H1 (cell line): Measurements from ENCODE around the gene PRR19. TPM values are rescaled to one million over a fixed set of nuclear protein-coding genes. Genes with fewer than 3 reads are reported as not detected.

Experiments used
- CTCF ChIA-PET: fragments of 300-600 bp; sonication (Branson Sonifier 250); formaldehyde crosslinking; loops from one replicate; lab custom pipeline; 2021; ENCODE audit not compliant: partially characterized antibody; lab: Charles Lee
- POLR2A ChIA-PET: fragments of 300-600 bp; sonication (Branson Sonifier 250); formaldehyde crosslinking; loops from one replicate; lab custom pipeline; 2021; ENCODE audit warnings: inconsistent platforms; ENCODE audit not compliant: partially characterized antibody; lab: Charles Lee
- DNase-seq, 2 experiments: peaks; one replicate each; pipeline versions ENCODE4 v3.0.0 to v3.0.0-alpha.2; 2010 to 2022; ENCODE audit warnings: low spot score in 2 of 2, low read depth in 1 of 2, mixed read lengths in 1 of 2
- FAIRE-seq: peaks from 2 replicates; lab custom pipeline; 2011; peaks lifted over from hg19 to GRCh38; lab: Jason Lieb, UNC
- H2AFZ ChIP-seq: 2 replicates; pipeline ENCODE4 v1.8.1; 2012; ENCODE audit warnings: low read length, inconsistent platforms
- H2AK5ac ChIP-seq: 2 replicates; pipeline ENCODE4 v1.6.1; 2013; ENCODE audit warnings: low read depth, low read length
- H2BK120ac ChIP-seq: replicated peaks from 2 replicates; pipeline ENCODE3; 2013; ENCODE audit warnings: low read depth, low read length, inconsistent platforms
- H2BK12ac ChIP-seq: 2 replicates; pipeline ENCODE4 v1.6.1; 2013; ENCODE audit warnings: low read depth, low read length
- H2BK15ac ChIP-seq: 2 replicates; pipeline ENCODE4 v1.6.1; 2013; ENCODE audit warnings: low read length
- H2BK20ac ChIP-seq: 2 replicates; pipeline ENCODE4 v1.6.1; 2013; ENCODE audit warnings: low read length
- H2BK5ac ChIP-seq: 2 replicates; pipeline ENCODE4 v1.6.1; 2013; ENCODE audit warnings: low read depth, low read length
- H3K14ac ChIP-seq: 2 replicates; pipeline ENCODE4 v1.6.1; 2013; ENCODE audit warnings: inconsistent platforms; ENCODE audit not compliant: insufficient read length
- H3K18ac ChIP-seq: 2 replicates; pipeline ENCODE4 v1.6.1; 2013; ENCODE audit warnings: low read length; ENCODE audit errors: extremely low read depth
- H3K23ac ChIP-seq: 2 replicates; pipeline ENCODE4 v1.6.1; 2013; ENCODE audit warnings: inconsistent platforms; ENCODE audit not compliant: insufficient read length
- H3K23me2 ChIP-seq: 2 replicates; pipeline ENCODE4 v1.6.1; 2013; ENCODE audit warnings: low read depth, low read length
- H3K27ac ChIP-seq: 2 replicates; pipeline ENCODE4 v1.6.1; 2011; ENCODE audit warnings: low read depth, low read length, inconsistent platforms
- H3K27me3 ChIP-seq, 4 experiments: replicated peaks in 1 of 4; 1 replicate in 1 of 4; 2 replicates in 3 of 4; pipeline versions ENCODE4 v1.6.1 to v1.8.1; 2011 to 2013; ENCODE audit warnings: low read length in 3 of 4, mild to moderate bottlenecking in 3 of 4, inconsistent platforms in 2 of 4, mixed read lengths in 2 of 4, moderate library complexity in 1 of 4; ENCODE audit not compliant: control insufficient read depth in 3 of 4, insufficient read depth in 3 of 4; ENCODE audit errors: extremely low read depth in 1 of 4
- H3K36me3 ChIP-seq, 4 experiments: 2 replicates each; pipeline versions ENCODE4 v1.6.1 to v1.8.1; 2011 to 2013; ENCODE audit warnings: mild to moderate bottlenecking in 4 of 4, low read length in 3 of 4, moderate library complexity in 2 of 4, control low read depth in 1 of 4, inconsistent platforms in 1 of 4; ENCODE audit not compliant: insufficient read depth in 4 of 4, control insufficient read depth in 2 of 4
- H3K4ac ChIP-seq: replicated peaks from 2 replicates; pipeline ENCODE3; 2013; ENCODE audit warnings: low read length, low read depth, mixed read lengths, inconsistent platforms; ENCODE audit not compliant: insufficient read length
- H3K4me1 ChIP-seq, 4 experiments: replicated peaks in 1 of 4; 1 replicate in 1 of 4; 2 replicates in 3 of 4; pipeline versions ENCODE4 v1.6.1 to v1.8.1; 2011 to 2013; ENCODE audit warnings: low read length in 3 of 4, inconsistent platforms in 2 of 4, mixed read lengths in 1 of 4; ENCODE audit not compliant: insufficient read depth in 4 of 4, control insufficient read depth in 3 of 4
- H3K4me2 ChIP-seq, 2 experiments: 2 replicates each; pipeline versions ENCODE4 v1.6.1 to v1.8.1; 2011 to 2013; ENCODE audit warnings: low read depth in 2 of 2, low read length in 2 of 2, control low read depth in 1 of 2, inconsistent platforms in 1 of 2, mild to moderate bottlenecking in 1 of 2; ENCODE audit not compliant: insufficient read depth in 1 of 2
- H3K4me3 ChIP-seq, 4 experiments: fragments of 200-600, 300-600 bp in 1 of 4; sonication (generic), shearing (Covaris generic), sonication (Bioruptor Twin) in 1 of 4; 2 replicates each; pipeline versions ENCODE4 v1.5.1 to v1.8.1; 2011 to 2016; ENCODE audit warnings: low read length in 4 of 4, low read depth in 3 of 4, control low read depth in 2 of 4, inconsistent platforms in 2 of 4, mild to moderate bottlenecking in 2 of 4, mixed read lengths in 1 of 4, moderate library complexity in 1 of 4; ENCODE audit not compliant: insufficient read depth in 2 of 4; ENCODE audit errors: extremely low read depth in 1 of 4
- H3K56ac ChIP-seq: replicated peaks from 2 replicates; pipeline ENCODE3; 2013; ENCODE audit warnings: low read depth, mild to moderate bottlenecking, mixed read lengths, low read length, inconsistent platforms; ENCODE audit not compliant: insufficient read length
- H3K79me1 ChIP-seq: 2 replicates; pipeline ENCODE4 v1.6.1; 2013; ENCODE audit warnings: low read depth, low read length, control low read depth
- H3K79me2 ChIP-seq, 2 experiments: 2 replicates each; pipeline versions ENCODE4 v1.6.1 to v1.8.1; 2012 to 2013; ENCODE audit warnings: low read length in 2 of 2, mild to moderate bottlenecking in 2 of 2, inconsistent platforms in 1 of 2; ENCODE audit not compliant: insufficient read depth in 2 of 2, control insufficient read depth in 1 of 2
- H3K9ac ChIP-seq, 4 experiments: replicated peaks in 1 of 4; 1 replicate in 1 of 4; 2 replicates in 3 of 4; pipeline versions ENCODE4 v1.6.1 to v1.8.1; 2011 to 2013; ENCODE audit warnings: low read depth in 3 of 4, low read length in 3 of 4, control low read depth in 2 of 4, mild to moderate bottlenecking in 2 of 4, moderate library complexity in 2 of 4, inconsistent platforms in 1 of 4; ENCODE audit errors: extremely low read depth in 1 of 4
- H3K9me3 ChIP-seq, 2 experiments: 2 replicates each; pipeline versions ENCODE4 v1.6.1 to v1.8.1; 2012 to 2013; ENCODE audit warnings: mild to moderate bottlenecking in 2 of 2, moderate library complexity in 2 of 2, control low read depth in 1 of 2, inconsistent platforms in 1 of 2, low read depth in 1 of 2, low read length in 1 of 2, mixed read lengths in 1 of 2; ENCODE audit not compliant: insufficient read depth in 2 of 2
- H4K20me1 ChIP-seq, 2 experiments: replicated peaks in 1 of 2; 2 replicates each; pipeline versions ENCODE3 to v1.8.1; 2011 to 2013; ENCODE audit warnings: inconsistent platforms in 2 of 2, low read length in 2 of 2, mild to moderate bottlenecking in 1 of 2; ENCODE audit not compliant: insufficient read depth in 2 of 2, control insufficient read depth in 1 of 2
- H4K5ac ChIP-seq: 2 replicates; pipeline ENCODE4 v1.6.1; 2013; ENCODE audit warnings: low read length, low read depth, mixed read lengths, inconsistent platforms; ENCODE audit not compliant: insufficient read length
- H4K8ac ChIP-seq: 2 replicates; pipeline ENCODE4 v1.8.0; 2013; ENCODE audit warnings: mild to moderate bottlenecking, moderate library complexity, low read length, inconsistent platforms; ENCODE audit not compliant: insufficient read depth; ENCODE audit errors: extremely low read depth
- H4K91ac ChIP-seq: replicated peaks from 2 replicates; pipeline ENCODE3; 2013; ENCODE audit warnings: low read length, mixed read lengths, inconsistent platforms; ENCODE audit not compliant: insufficient read length
- BRCA1 ChIP-seq: IDR thresholded peaks from 2 replicates; pipeline ENCODE4 v1.6.1; 2012; ENCODE audit warnings: low read depth, low read length, improper control_type of control experiment
- CREB1 ChIP-seq: IDR thresholded peaks from 2 replicates; pipeline ENCODE4 v1.6.1; 2012; ENCODE audit warnings: inconsistent platforms
- CTBP2 ChIP-seq: IDR thresholded peaks from 2 replicates; pipeline ENCODE4 v1.7.0; 2011; ENCODE audit warnings: borderline replicate concordance, mild to moderate bottlenecking, moderate library complexity, mixed read lengths, low read length; ENCODE audit not compliant: insufficient read depth, insufficient read length
- GTF2F1 ChIP-seq: IDR thresholded peaks from 2 replicates; pipeline ENCODE4 v1.6.1; 2012; ENCODE audit warnings: low read depth, low read length, improper control_type of control experiment, borderline replicate concordance
- KDM1A ChIP-seq: fragments of 200-600, 300-600 bp; sonication (generic); IDR thresholded peaks from 2 replicates; pipeline ENCODE4 v1.7.1; 2016; ENCODE audit warnings: mild to moderate bottlenecking, low read length, borderline replicate concordance
- KDM4A ChIP-seq: IDR thresholded peaks from one replicate; pipeline ENCODE4 v1.7.1; 2012; ENCODE audit warnings: low read depth, mild to moderate bottlenecking, moderate library complexity, low read length, inconsistent platforms; ENCODE audit not compliant: severe bottlenecking
- MAFK ChIP-seq: IDR thresholded peaks from 2 replicates; pipeline ENCODE4 v1.6.1; 2012; ENCODE audit warnings: low read depth, mild to moderate bottlenecking, improper control_type of control experiment, low read length
- MAX ChIP-seq: IDR thresholded peaks from 2 replicates; pipeline ENCODE4 v1.6.1; 2012; ENCODE audit warnings: inconsistent platforms
- NANOG ChIP-seq: IDR thresholded peaks from 2 replicates; pipeline ENCODE4 v1.6.1; 2011; ENCODE audit warnings: low read length, low read depth, mild to moderate bottlenecking, inconsistent platforms; ENCODE audit not compliant: insufficient read depth, poor library complexity, severe bottlenecking
- POLR2A ChIP-seq, 2 experiments: IDR thresholded peaks; 1 replicate in 1 of 2; 2 replicates in 1 of 2; pipeline ENCODE4 v1.6.1; 2011; ENCODE audit warnings: low read depth in 2 of 2, low read length in 2 of 2, mild to moderate bottlenecking in 2 of 2; ENCODE audit errors: control extremely low read depth in 1 of 2
- SIN3A ChIP-seq, 2 experiments: IDR thresholded peaks in 1 of 2; conservative IDR thresholded peaks in 1 of 2; 2 replicates each; pipeline ENCODE4 v1.6.1; 2011 to 2012; ENCODE audit warnings: low read length in 2 of 2, improper control_type of control experiment in 1 of 2, low read depth in 1 of 2, mild to moderate bottlenecking in 1 of 2
- SP1 ChIP-seq: IDR thresholded peaks from 2 replicates; pipeline ENCODE4 v1.6.1; 2011; ENCODE audit warnings: low read depth, low read length
- SP2 ChIP-seq: IDR thresholded peaks from 2 replicates; pipeline ENCODE4 v1.6.1; 2012; ENCODE audit warnings: mild to moderate bottlenecking, low read length, inconsistent platforms
- WGBS, 2 experiments: shearing (Covaris generic) in 1 of 2; methylation state at CpG; one replicate each; pipeline versions ENCODE4 v1.1.6 to v1.1.7; 2013 to 2015; ENCODE audit warnings: low lambda C conversion rate in 2 of 2, mixed read lengths in 2 of 2, inconsistent platforms in 1 of 2, low coverage in 1 of 2, missing lambda C conversion rate in 1 of 2; ENCODE audit not compliant: insufficient replicate concordance in 2 of 2, insufficient coverage in 1 of 2, insufficient read length in 1 of 2; ENCODE audit errors: extremely low coverage in 1 of 2, missing lambda C conversion rate in 1 of 2; 5-methylcytosine and 5-hydroxymethylcytosine counted together
- polyA plus RNA-seq, 7 experiments: library from polyadenylated mRNA; depleted of rRNA in 3 of 7; stranded (reverse) in 5 of 7; unstranded in 2 of 7; fragments of >200 nt in 5 of 7; fragments of 200-250 nt in 2 of 7; gene quantifications; 1 replicate in 5 of 7; 2 replicates in 1 of 7; 4 replicates in 1 of 7; pipeline versions ENCODE4 v1.2.1 to v1.2.3, GENCODE V29; 2011 to 2013; ENCODE audit warnings: missing spikeins in 2 of 7, mixed read lengths in 2 of 7
- total RNA-seq: library from RNA; stranded (reverse); fragmentation: NEBNext Ultra II Directional; extraction: Animal tissue kit (Norgen Biotek cat#: 25700); gene quantifications from 2 replicates; pipeline ENCODE4 v1.2.1, GENCODE V29; 2021

PRR19 gene
- total and polyA plus RNA-seq, 2 of the 8 experiments (the other 6 are each of a cell fraction or from before 2014, with no cell fraction given), result 7.2 to 7.5 TPM

GRCh38 chr19:42325308-42325895 lies 23.5 kb downstream of the PRR19 start, which contains the start of gene MEGF8:
TSS of gene MEGF8 (plus strand) at chr19:42325635. CDS start at chr19:42326244, 609 bp downstream.
- H3K27me3 ChIP-seq, result peaks cover 0 to 15% (median 8%) of the 10 kb centered on the region in 4 experiments; a peak in 5 of 7 replicates
- no peaks in the 10 kb centered on the region for H3K36me3 ChIP-seq
- H2BK5ac ChIP-seq, result no peak within 1 kb of the TSS
- 1% methylated on average over 33 of the region's 45 CpGs; no CpG with 5 or more reads in 1 of the 2 experiments for WGBS, 2 experiments
- H3K18ac ChIP-seq, result peak within 1 kb of the TSS; percentile 60
- H3K4ac ChIP-seq, result peak within 1 kb of the TSS; percentile 75
- no peak within 1 kb of the TSS for H2AK5ac ChIP-seq
- H3K23ac ChIP-seq, result no peak within 1 kb of the TSS
- H3K14ac ChIP-seq, result no peak within 1 kb of the TSS
- H3K27ac ChIP-seq, result no peak within 1 kb of the TSS
- peak within 1 kb of the TSS; percentile 80 to 89 for H3K4me2 ChIP-seq
- peak within 1 kb of the TSS; percentile 4 to 82 (median 17); a peak in 5 of 7 replicates for H3K9ac ChIP-seq
- peaks cover 0 to 16% of the 10 kb centered on the region in 2 experiments; a peak in 1 of 4 replicates for H3K79me2 ChIP-seq
- peaks cover 13% of the 10 kb centered on the region; the same call in 1 of the 2 replicates for H3K23me2 ChIP-seq
- no peaks in the 10 kb centered on the region for H3K9me3 ChIP-seq
- H4K91ac ChIP-seq, result no peak within 1 kb of the TSS
- H2AFZ ChIP-seq, result no peak within 1 kb of the TSS
- H3K79me1 ChIP-seq, result peaks cover 6% of the 10 kb centered on the region; the same call in 1 of the 2 replicates
- H2BK12ac ChIP-seq, result no peak within 1 kb of the TSS
- DNase-seq (peak; percentile 96 to 98), FAIRE-seq (peak; percentile 98)
- H3K4me3 ChIP-seq, result peak within 1 kb of the TSS; percentile 72 to 89 (median 78)
- H2BK15ac ChIP-seq, result no peak within 1 kb of the TSS
- H4K8ac ChIP-seq, result peak within 1 kb of the TSS; percentile 64
- H3K56ac ChIP-seq, result peak within 1 kb of the TSS; percentile 78
- CTCF ChIA-PET, result no interaction called here
- H4K5ac ChIP-seq, result peak within 1 kb of the TSS; percentile 51
- H3K4me1 ChIP-seq, result peaks cover 0 to 4% (median 1%) of the 10 kb centered on the region in 4 experiments; a peak in 2 of 7 replicates
- no peak within 1 kb of the TSS for H2BK120ac ChIP-seq
- POLR2A ChIA-PET, result no interaction called here
- H2BK20ac ChIP-seq, result no peak within 1 kb of the TSS
- peaks cover 0 to 4% of the 10 kb centered on the region in 2 experiments for H4K20me1 ChIP-seq
- TF ChIP-seq MAFK, result no peak
- TF ChIP-seq KDM4A, result peak; percentile 25
- peak in 1 of 2 experiments; percentile 69; a peak in 2 of 3 replicates for TF ChIP-seq POLR2A (IDR thresholded peaks at IDR 0.05; ENCODE audit: control extremely low read depth in 1 of 2, low read depth in 2 of 2, low read length in 2 of 2)
- no peak for TF ChIP-seq CTBP2
- no peak for TF ChIP-seq MAX
- 0 out of 2 replicates have a peak, but pooled peaks have one; percentile 23 for TF ChIP-seq GTF2F1
- no peak for TF ChIP-seq BRCA1
- TF ChIP-seq NANOG, result no peak
- peak; percentile 93 for TF ChIP-seq SP2
- no peak; a peak in 2 of 4 replicates for TF ChIP-seq SIN3A (conservative IDR thresholded peaks at IDR 0.05 in 1 of 2, IDR thresholded peaks at IDR 0.05 in 1 of 2; ENCODE audit: low read depth in 1 of 2, low read length in 2 of 2)
- TF ChIP-seq KDM1A, result no peak
- TF ChIP-seq CREB1, result 0 out of 2 replicates have a peak, but pooled peaks have one; percentile 7
- no peak; the same call in 1 of the 2 replicates for TF ChIP-seq SP1
